Endometrial microvascular endothelial cells (primary cell): ENCODE data around the gene PCIF1. TPM values are rescaled to one million over a fixed set of nuclear protein-coding genes. Genes with fewer than 3 reads are reported as not detected.

ENCODE experiments used
- in situ Hi-C: cut with HindIII; loops from 2 replicates; pipeline ENCODE4 v1.10.0; 2017; ENCODE audit warnings: low sequenced_read_pairs, low pct_unique_long_range_greater_than_20kb; ENCODE audit errors: inconsistent ontology term
- total RNA-seq: library from RNA; depleted of rRNA; stranded (reverse); fragments of >200 nt; gene quantifications from one replicate; pipeline ENCODE4 v1.2.3, GENCODE V29; 2015; ENCODE audit errors: inconsistent ontology term

PCIF1 gene
- total RNA-seq, 1 donor from 2014 or later, result 25.6 TPM

DNA sequence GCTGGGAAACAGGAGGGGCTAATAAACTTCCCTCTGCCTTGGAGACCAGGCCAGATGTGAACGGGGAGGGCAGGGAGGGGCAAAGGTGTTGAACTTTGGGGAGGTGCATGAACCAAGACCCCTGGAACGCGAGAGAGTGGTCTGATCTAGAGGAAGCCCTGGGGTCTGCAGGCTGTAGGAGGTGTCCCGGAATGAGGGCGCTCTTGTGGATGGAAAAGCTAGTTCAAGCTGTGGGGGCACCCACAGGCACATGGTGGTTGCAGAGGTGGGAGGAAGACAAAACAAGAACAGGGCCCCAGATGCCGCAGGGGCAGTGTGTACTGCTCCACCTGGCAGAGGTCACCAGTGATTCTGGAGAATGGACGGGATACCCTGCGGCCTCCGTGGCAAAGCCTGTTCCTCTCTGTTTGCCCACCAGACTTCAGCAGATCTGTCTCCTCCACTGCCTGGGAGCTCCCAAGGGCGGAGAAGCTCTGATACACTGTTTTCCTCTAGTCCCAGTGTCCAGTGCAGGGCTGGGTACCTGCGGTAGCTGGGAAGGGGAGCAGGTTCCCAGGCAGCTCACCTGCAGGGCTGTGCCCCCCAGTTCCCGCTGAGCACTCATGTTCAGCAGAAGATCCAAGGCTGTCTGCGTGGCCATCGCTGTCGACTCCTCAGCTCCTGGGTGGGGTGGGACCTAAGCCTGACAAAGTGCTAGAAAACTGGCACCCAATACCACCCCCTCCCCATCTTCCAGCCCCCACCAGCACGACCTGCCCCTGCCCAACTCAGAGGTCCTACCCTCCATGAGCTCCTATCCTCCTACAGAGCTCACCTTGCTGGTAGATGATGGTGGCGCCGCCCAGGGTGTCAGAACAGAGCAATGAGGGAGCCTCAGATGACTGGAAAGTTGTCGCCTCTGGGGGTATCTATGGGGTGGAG, 22.8 kb downstream of the PCIF1 start:
- in situ Hi-C loops, result no loop called here

DNA sequence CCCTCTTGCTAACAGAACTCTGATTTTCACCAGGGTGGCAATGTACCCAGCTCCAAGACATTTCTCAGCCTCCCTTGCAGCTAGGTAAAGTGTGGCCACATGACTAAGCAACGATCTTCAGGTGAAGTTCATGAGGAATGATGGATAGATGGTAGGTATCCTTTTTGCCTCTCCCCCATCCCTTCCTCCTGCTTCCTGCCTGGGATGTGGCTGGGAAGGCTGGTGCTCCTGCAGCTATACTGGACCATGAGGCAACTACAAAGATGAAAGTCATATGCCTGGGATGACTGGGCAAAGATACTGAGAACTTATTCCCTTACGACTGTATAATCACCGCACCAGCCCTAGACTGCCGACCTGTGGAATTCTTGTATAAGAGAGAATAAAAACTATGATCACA, 24.1 kb downstream of the PCIF1 start:
- in situ Hi-C loops, result no loop called here

DNA sequence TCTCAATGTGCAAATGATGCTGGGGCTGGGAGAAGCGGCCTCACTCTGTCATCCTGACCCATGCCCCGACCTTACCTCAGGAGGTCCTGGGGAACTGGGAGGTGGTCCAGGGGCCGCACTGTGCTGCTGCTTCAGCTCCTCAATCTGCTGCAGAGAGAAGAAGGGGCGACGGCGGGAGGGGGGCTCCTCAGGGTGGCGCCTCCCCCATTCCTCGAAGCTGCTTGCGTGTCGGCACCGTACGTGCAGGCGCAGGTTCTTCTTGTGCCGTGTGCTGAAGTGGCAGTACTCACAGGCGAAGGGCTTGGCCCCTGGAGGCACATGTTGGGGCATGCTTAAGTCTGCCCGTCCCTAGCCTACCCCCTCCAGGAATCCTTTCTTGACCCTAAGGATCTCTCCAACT, 24.6 kb downstream of the PCIF1 start:
- in situ Hi-C loops, result no loop called here

DNA sequence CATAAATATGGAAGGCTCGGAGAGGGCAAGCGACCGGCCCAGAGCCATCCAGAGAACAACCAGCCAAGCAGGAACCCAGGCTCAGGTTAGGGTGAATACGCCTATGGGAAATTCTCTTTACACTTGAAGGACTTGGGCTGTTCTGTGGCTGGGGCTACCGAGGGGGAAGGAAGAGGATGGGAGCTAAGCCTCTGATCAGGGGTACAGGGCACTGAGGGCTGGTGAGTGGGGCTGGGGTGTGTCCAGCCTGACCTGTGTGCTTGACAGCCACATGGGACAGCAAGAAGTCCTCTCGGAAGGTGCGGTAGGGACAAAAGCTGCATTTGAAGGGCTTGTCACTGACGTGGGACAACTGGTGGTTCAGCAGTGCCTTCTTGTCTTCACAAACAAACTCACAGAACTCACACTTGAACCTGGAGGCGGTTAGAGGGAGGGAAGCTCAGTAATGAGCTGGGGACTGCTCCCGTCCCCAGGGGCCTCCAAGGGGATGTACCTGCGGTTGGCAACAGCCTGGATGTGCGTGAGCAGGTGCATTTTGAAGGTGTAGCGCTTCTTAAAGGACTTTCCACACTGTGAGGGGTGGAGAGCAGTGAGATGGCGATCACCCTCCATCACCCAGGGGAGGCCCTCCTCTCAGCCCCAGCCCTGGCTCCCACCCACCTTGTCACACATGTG, 25.6 kb downstream of the PCIF1 start:
- in situ Hi-C loops, result no loop called here

DNA sequence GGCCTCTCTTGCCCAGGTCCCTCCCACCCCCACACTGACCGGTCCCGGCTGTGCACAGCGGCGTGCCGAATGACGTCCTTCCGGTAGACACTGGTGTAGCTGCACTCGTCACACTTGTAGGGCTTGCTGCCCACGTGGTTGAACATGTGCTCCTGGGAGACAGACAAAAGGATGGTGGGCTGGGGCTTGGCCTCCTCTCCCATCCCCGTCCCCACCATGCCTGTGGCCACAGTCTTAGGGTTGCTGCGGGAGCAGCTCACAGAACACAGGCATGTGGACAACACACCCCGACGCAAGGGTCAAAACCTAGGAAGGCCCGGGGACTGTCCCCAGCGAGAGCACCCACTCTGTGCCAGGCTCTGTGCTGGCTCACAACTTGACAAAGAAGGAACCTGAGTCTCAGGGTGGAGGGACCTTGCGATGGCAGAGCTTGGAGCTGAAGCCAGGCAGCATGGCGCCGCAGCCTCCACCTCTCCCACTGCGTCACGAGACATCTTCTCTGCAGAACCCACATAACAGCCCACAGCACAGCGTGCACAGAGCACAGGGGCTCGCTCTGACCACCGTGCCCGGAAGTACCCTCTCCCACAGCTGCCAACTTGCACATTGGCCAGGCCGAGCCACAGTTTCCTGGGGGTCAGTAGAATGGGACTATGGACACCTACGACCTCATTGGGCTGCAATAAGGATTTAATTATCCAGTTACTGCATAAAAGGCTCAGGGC, 27.7 kb downstream of the PCIF1 start:
- in situ Hi-C loops, result no loop called here

DNA sequence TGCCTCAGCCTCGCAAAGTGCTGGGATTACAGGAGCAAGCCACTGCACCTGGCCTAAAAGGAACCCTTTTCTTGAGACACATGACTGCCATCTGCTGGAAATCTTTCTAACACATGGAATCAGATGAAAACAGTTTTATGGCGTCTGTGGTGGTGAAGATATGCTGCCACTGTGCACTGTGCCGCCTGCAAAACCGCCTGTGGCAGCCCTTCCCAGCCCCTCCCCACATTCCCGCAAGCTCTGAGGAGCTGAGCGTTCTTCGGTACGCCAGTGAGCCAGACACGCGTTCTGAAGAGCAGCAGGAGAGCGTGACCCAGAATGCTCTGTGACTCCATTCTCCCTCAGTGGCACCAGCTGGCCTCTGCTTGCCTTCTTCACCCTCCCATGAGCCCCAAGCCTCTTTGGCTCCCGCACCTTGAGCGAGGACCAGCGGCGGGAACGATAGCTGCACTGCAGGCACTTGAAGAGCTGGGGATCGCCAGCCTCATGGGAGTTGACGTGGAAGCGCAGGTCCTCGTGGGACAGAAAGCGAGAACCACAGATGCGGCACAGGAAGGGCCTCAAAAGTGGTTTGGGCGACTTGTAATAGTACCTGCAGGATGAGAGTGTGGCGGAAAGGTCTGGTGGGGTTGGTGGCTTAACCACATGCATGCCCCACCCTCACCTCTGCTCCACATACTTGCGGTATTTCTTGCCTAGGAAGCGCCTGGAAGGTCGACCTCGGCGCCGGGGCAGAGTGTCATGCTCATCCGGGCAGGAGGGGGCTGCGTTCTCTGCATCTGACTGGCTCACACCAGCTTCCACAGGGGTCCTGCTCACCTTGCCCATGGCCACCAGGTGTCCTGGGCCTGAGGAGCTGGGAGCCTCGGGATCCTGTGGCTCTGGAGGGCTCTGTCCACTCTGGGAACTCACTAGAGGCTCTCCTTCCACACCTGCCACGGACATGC, 28.8 kb downstream of the PCIF1 start:
- in situ Hi-C loops, result no loop called here

DNA sequence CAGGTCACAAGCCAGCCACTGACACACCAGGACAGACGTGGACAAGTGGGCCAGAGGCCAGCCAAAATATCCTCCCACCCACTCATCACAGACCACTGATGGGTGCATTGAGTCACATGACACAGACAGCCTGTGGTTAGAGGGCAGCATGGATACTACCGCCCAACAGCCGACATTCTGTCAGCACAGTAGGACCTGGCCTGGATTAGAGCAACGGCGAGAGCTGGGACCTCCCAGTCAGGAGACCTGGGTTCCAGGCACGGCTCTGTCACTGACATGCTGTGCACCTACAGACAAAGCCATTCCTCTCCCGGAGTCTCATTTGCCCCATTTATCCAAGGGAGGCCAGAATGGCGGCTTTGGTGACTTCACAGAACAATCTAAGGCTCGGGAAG, 29.5 kb downstream of the PCIF1 start:
- in situ Hi-C loops, result no loop called here

DNA sequence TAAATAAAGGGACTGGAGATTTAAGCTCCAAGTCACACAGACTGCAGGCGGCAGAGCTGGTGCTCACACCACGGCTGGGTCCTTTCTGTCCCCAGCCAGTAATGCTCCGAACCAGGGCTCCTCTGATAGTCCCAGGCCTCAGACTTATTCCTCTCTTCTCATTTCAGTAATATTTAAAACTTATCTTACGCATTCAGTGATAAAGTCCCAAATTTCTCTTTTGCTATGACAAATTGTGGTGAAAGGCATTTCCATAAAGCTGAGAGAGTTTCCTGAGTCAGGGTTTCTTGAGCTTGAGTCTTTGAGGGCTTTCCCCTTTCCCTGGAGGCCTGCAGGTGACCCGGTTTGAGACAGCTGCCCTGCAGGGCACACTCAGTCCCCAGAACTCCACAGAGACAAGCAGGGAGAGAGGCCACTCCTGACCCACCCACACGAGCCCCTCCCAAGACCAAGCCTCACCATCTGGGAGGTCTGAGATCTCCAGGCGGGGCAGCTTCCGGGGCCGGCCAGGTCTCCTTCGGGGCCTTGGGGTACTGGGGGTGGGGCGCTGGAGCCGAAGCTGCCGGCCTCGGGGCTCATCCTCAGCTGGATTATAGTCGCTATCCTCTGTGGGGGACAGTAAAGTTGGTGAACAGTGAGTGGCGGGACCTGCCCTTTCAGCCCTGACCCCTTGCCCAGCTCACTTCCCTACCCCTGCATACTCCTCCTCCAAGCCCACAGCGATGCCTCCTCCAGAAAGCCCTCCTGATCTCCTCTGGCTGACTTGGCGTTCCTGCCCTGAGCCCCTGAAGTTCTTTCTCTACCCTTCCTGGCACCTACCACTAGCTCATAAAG, 30.9 kb downstream of the PCIF1 start:
- in situ Hi-C loops, result no loop called here

DNA sequence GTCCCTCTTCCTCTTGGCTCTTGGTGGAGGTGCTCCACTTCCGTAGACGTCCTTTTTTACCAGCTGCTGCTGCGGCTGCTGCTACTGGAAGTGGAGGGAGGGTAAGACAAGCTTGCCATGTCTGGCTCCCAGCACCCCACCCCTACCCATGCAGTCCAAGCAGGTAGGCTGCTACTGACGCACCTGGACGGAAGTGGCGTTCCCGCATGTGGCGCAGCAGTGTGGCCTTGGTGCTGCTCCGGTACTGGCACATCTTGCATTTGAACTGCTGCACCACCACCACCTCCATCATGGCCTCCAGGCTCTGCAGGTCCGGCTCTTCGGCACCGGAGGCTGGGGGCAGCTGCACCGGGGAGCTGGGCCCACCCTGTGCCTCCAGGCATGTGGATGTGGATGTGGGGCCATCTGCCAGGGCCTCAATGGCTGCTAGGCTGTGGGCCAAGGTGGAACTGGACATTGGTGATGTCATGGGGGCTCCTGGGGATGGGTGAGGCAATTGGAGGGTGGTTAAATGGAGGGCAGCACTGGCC, 33.1 kb downstream of the PCIF1 start:
- in situ Hi-C loops, result no loop called here

DNA sequence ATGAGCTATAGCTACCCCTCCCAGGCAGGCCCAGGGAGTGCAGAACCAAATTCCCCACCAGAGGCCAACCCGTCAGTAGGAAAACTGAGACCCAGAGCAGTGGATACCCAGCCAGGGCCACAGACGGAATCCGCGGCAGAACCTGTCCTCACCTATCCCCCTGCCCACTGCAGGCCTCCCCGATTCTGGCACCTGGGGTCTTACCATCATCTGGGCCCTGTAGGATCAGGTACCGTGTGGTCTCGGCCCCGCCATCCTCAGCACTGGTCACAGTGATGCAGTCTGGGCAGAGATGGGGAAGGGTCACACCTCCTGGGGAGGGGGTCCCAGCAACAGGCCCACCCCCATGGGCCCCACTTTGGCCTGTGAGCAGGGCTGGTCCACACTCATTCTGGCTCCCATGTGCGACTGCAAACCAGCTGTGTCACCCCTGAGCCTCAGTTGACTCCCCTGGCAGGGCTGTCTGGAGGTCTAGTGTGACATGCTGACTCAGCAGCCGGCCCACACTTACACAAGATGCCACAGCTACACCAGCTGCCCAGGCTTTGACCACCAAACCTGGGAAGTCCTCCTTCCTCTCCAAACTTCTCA, 33.7 kb downstream of the PCIF1 start:
- in situ Hi-C loops, result no loop called here

DNA sequence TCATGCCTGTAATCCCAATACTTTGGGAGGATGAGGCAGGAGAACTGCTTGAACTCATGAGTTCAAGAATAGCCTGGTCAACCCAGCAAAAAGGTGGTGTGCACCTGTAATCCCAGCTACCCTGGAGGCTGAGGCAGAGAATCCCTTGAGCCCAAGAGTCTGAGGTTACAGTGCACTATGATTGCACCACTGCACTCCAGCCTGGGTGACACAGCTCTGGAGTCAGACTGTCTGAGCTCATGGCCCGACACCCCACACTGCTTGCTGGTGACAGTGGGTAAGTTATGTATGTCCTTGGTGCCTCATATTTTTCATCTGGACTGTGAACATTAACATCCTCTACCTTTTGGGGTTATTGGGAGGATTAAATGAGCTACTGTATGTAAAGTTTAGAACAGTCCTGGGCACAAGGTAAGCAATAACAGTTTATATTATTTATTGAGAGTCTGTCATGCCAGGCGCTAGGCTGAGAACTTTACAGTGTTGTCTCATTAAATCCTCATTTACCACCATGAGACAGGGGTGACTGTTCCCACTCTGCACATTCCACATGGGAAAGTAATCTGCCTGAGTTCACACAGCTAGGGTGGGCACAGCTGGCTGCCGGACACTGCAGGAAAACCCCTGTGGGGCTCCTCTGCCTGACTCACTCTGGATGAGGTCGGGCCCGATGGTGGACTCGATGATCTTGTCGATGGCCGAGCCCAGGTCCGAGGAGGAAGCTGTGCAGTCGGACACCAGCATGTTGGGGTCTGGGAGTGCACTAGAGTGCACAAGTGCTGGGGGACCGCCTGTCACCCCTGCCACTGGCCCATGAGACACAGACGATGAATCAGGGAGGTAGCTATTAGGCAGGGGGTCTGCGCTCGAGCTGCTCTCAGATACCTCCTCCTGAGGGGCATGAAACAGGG, 34.6 kb downstream of the PCIF1 start:
- in situ Hi-C loops, result no loop called here

DNA sequence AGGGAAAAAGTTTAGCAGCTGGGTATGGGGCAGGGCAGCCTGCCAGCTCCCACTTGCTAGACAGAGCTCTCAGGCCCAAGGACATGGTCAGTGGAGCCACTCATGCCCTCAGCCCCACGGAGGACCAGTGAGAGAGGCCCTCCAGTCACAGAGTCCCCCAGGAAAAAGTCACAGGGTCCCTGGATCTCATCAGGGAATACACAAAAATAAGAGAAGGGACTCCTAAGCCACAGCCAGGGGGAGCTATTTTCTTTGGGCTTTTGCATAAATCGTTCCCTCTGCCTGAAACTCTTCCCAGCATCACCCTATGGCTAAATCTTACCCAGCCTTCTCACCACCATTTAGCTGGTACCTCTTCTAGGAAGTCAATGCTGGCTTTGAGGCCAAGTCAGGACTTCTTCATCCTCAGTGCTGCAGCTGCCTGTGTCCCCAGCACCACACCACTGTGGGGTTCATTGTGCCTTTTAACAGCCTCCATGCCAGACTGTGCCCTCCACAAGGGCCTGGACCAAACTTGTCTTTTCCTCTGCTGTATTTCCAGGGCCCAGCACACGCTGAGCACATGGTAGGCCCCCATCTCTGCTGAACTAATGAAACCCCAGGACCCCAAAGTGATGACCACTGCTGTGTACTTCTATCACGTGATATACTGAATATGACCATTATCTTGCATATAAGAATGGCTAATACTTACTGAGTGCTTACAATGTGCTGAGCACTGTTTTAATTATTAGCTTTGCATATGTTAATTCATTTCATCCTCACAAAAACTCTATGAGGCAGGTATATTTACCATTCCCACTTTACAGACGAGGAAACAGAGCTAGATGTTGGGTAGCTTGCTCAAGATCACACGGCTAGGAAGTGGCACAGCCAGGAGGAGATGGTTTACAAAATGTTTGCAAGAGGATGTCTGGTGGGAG, 35.5 kb downstream of the PCIF1 start:
- in situ Hi-C loops, result no loop called here

DNA sequence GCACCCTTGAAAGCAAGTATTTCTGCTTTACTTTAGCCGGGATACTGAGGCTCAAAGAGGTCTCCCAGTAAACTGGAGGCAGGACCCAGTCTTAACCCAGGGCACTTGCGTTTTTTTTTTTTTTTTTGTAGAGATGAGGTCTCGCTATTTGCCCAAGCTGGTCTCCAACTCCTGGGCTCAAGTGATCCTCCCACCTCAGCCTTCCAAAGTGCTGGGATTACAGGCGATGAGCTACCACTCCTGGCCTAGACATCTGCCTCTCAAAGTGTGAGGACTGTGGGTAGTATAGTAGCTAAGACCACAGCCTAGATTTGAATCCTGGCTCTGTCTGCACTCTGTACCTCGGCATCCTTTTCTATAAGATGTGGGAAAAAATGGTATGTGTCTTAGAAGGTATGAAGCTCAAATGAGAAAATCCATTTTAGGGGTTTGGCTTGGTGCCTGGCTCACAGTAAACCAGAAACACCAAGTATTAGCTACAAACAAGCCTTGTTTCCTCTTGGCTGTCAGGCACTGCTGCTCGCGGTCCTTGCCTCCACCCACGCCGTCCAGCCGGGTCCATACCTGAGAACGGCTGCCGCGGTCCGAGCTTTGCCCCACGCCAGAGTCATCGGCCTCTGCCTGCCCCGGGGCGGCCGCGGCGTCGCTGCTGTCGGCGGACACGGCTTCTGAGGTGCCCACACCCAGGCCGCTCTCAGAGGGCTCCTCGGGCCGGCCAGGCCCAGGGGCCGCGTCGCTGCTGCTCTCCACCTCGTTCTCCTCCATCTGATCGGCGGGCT, 36.4 kb downstream of the PCIF1 start:
- in situ Hi-C loops, result no loop called here

DNA sequence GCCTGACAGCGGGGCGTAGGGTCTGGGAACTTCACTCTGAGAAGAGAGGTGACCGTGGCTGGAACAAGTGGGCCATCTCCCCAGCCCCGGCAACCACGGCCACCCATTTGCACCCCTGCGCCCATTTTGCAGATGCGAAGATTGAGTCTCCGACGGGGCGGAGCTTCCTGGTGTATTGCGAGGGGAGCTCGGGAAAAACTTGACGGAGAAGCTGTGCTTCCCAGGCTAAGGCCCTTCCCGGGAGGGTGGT, 36.9 kb downstream of the PCIF1 start:
- in situ Hi-C loops, result no loop called here
